ENCODE results near the gene NOVA2. TPM values are rescaled to one million over a fixed set of nuclear protein-coding genes. Genes with fewer than 3 reads are reported as not detected.

Gene NOVA2
- total RNA-seq, 4 donors from 2014 or later = 0.68 to 9.2 (median 1.9) TPM

- TF ChIP-seq, protein P1, sequence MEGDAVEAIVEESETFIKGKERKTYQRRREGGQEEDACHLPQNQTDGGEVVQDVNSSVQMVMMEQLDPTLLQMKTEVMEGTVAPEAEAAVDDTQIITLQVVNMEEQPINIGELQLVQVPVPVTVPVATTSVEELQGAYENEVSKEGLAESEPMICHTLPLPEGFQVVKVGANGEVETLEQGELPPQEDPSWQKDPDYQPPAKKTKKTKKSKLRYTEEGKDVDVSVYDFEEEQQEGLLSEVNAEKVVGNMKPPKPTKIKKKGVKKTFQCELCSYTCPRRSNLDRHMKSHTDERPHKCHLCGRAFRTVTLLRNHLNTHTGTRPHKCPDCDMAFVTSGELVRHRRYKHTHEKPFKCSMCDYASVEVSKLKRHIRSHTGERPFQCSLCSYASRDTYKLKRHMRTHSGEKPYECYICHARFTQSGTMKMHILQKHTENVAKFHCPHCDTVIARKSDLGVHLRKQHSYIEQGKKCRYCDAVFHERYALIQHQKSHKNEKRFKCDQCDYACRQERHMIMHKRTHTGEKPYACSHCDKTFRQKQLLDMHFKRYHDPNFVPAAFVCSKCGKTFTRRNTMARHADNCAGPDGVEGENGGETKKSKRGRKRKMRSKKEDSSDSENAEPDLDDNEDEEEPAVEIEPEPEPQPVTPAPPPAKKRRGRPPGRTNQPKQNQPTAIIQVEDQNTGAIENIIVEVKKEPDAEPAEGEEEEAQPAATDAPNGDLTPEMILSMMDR (IDR thresholded peaks at IDR 0.05; ENCODE audit: low read depth) = no peak
Observed at GRCh38 chr19:45885556-45886426, 87.9 kb downstream of the NOVA2 start, which contains the start of gene IRF2BP1. IRF2BP1 (minus strand) TSS chr19:45886141; CDS start chr19:45885774, 367 bp downstream.

- TF ChIP-seq, protein P1 (IDR thresholded peaks at IDR 0.05; ENCODE audit: low read depth) = no peak
Observed at GRCh38 chr19:45884682-45885555, 88.7 kb downstream of the NOVA2 start.

DNA sequence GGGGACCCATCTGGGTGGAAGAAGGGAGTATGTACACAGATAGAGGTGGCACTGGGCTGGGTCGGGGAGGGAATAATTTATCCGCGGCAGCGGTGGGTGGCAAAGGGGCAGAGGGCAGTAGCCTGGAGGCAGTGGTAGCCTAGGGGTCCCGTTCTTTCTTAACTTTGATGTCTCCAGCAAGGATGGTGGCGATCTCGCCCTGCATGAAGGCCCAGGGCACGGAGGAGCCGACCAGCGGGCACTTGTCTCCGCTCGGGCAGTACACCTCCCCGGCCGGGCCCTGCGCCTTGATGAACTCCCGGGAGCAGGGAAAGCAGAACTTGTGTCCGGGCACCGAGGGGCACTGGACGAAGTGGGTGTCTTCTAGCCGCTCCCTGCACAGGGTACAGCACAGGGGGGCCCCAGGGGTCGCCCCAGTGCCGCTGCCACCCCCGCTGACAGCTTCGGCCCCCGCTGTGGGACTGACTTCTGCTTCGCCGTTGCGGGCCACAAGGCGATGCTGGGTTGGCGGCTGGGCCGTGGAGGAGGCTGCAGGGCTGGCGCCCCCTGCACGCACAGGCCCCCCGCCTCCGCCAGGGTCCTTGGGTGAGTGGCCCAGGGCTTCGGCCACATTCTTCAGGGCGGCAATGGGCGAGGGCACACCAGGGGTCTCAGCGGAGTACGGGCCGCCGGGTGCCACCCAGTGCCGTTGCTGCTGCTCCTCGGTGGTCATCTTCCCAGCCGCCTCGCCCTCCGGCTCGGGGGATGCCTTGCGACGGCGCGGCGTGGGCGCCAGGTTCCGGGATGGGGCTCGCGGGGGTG, 89.6 kb downstream of the NOVA2 start:
- TF ChIP-seq, protein P1 (IDR thresholded peaks at IDR 0.05; ENCODE audit: low read depth) = no peak

Small RNA genes within 50 kb of the gene (small RNA-seq; reads per million reads assigned to genes)
- gene MIR769 = 93.9 reads per million, percentile 97 among the genes with 10 or more reads in this experiment

Other genes starting within 250 kb of the NOVA2 start
- gene FBXO46, start 243.0 kb downstream of the NOVA2 start, total RNA-seq = 10 to 100 TPM in 1 of 4 donors, 1 to 10 TPM in 3; 5.1 to 12.1 (median 6.0) TPM
- not detected for gene MEIOSIN, start 240.4 kb downstream of the NOVA2 start, total RNA-seq
- gene SIX5, start 204.6 kb downstream of the NOVA2 start, total RNA-seq = 10 to 100 TPM in 1 of 4 donors, 1 to 10 TPM in 3; 4.2 to 20.3 (median 6.9) TPM
- gene DMPK, start 191.4 kb downstream of the NOVA2 start, total RNA-seq = 10 to 100 TPM in 3 of 4 donors, 1 to 10 TPM in 1; 7.0 to 39.2 (median 18.6) TPM
- 10 to 100 TPM in 3 of 4 donors, 1 to 10 TPM in 1; 8.3 to 58.4 (median 16.6) TPM for gene DMWD, start 181.0 kb downstream of the NOVA2 start, total RNA-seq
- not detected for gene RSPH6A, start 158.6 kb downstream of the NOVA2 start, total RNA-seq
- gene SYMPK, start 110.7 kb downstream of the NOVA2 start, total RNA-seq = 10 to 100 TPM; 15.7 to 50.5 (median 28.8) TPM
- gene FOXA3, start 109.5 kb downstream of the NOVA2 start, total RNA-seq = not detected
- gene IRF2BP1, start 87.7 kb downstream of the NOVA2 start, total RNA-seq = 10 to 100 TPM in 2 of 4 donors, 1 to 10 TPM in 2; 2.9 to 24.5 (median 10.9) TPM
- 1 to 10 TPM; 1.7 to 3.3 (median 2.5) TPM for gene MYPOP, start 71.3 kb downstream of the NOVA2 start, total RNA-seq
- not detected for gene NANOS2, start 59.1 kb downstream of the NOVA2 start, total RNA-seq
- 10 to 100 TPM in 1 of 4 donors, 1 to 10 TPM in 3; 2.8 to 12.2 (median 4.5) TPM for gene CCDC61, start 21.6 kb upstream of the NOVA2 start, total RNA-seq
- gene PGLYRP1, start 49.2 kb upstream of the NOVA2 start, total RNA-seq = not detected
- gene IGFL4, start 67.1 kb upstream of the NOVA2 start, total RNA-seq = not detected
- gene IGFL3, start 150.8 kb upstream of the NOVA2 start, total RNA-seq = not detected
- not detected for gene IGFL2, start 174.4 kb upstream of the NOVA2 start, total RNA-seq